ENCODE data around the gene ZNF555. TPM values are rescaled to one million over a fixed set of nuclear protein-coding genes. Genes with fewer than 3 reads are reported as not detected.

ZNF555 gene
- total and polyA plus RNA-seq, 2 of the 13 experiments (the other 11 are each of a cell fraction or from before 2014, with no cell fraction given): 5.0 to 8.0 TPM

DNA sequence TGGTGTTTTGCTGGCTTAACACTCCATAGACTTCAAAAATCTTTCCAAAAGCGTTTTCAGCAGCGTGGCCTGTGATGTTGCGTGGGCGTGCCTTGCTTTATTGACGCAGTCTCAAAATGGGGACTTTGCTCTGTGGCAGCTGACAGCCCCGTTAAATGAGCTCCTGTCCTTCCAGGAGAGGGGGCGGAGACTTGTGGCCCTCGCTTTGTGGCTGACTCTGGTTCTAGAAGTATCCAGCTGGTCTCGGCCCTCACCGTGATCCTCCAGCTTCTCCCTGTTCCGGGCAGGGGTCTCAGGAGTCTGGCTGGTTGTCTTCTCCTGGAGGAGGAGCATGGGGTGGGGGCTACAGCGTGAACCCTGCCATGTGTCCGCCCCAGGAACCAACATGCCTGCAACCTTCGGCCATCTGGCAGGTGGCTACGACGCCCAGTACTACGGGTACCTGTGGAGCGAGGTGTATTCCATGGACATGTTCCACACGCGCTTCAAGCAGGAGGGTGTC lies 30.0 kb upstream of the ZNF555 start (continued):
- TF ChIP-seq ZNF496 (CRISPR knock-in tag; IDR thresholded peaks at IDR 0.05; ENCODE audit: insufficient replicate concordance) (no peak), ZFAT (CRISPR knock-in tag; conservative IDR thresholded peaks at IDR 0.05) (no peak)

DNA sequence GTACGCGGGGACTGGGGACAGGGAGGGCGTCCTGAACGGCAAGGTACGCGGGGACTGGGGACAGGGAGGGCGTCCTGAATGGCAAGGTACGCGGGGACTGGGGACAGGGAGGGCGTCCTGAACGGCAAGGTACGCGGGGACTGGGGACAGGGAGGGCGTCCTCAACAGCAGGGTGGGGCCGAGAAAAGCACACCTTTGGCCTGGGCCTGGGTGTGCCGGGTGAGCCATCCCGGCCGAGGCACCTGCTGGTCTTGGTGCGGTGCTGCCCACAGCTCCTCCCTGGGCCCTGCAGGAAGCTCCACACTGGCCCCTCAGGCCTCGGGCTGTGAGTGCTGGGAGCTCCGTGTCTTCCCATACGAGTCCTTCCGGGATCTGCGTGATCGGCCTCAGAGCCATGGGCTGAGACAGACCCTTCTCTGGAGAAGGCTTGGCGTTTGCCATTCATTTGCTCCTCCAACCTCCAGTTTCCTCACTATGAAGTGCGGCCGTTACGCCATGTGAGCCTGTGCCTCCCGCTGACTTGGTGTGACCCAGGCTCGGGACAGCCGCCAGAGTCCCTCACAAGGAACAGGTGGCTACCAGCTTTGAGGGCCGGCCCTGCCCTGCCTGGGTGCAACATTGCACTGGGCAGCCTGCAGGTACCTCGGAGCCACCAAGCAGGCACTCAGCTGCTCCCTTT lies 29.4 kb upstream of the ZNF555 start:
- no TSS peak for BruUV-seq (replicated peaks)
- no peaks in the 10 kb centered on the region for H3K27me3 ChIP-seq (ENCODE audit: control insufficient read depth in 1 of 2, insufficient read depth in 2 of 2, low read length in 2 of 2)
- CTCF ChIA-PET (ENCODE audit: low intra/inter-chr PET ratio, low total read pairs): no interaction called here
- peaks cover 10 to 35% of the 10 kb centered on the region in 2 experiments; a peak in 4 of 5 replicates for H3K36me3 ChIP-seq (replicated peaks in 1 of 2; ENCODE audit: control insufficient read depth in 1 of 2, insufficient read depth in 2 of 2, low read length in 2 of 2)
- peaks cover 18% of the 10 kb centered on the region for H3K4me1 ChIP-seq (ENCODE audit: insufficient read depth, low read length)
- in situ Hi-C loops (cut with HindIII; ENCODE audit: extremely low pct_ligation_motif_present, low pct_unique_long_range_greater_than_20kb) (loop anchor here (10.0 kb wide), 1 partner anchor 63 kb away; no protein-coding TSS in a partner anchor), intact Hi-C loops (cut with micrococcal nuclease; ENCODE audit: unreplicated experiment) (no loop called here)
- H3K4me2 ChIP-seq (ENCODE audit: low read depth, low read length): 0 out of 2 replicates have a peak overlapping the region, but pooled peaks have one; percentile 30
- WGBS (ENCODE audit: low lambda C conversion rate): 95% methylated on average over 22 of the region's 34 CpGs
- no peak for ATAC-seq
- H3K9me3 ChIP-seq (ENCODE audit: low read length): no peaks in the 10 kb centered on the region
- peak overlapping the region; percentile 66 for H3K27ac ChIP-seq (ENCODE audit: extremely low read length, insufficient read depth, low read length)
- no peak overlapping the region; a peak in 1 of 6 replicates for H3K4me3 ChIP-seq (replicated peaks in 1 of 3; ENCODE audit: insufficient read depth in 1 of 3, low read depth in 2 of 3, low read length in 3 of 3)
- no peak for FAIRE-seq
- peak overlapping the region; percentile 44; the same call in 1 of the 2 replicates for H3K9ac ChIP-seq (ENCODE audit: insufficient read depth, low read depth, low read length)
- no peak overlapping the region for H2AFZ ChIP-seq (ENCODE audit: low read length)
- no peaks in the 10 kb centered on the region for H3K79me2 ChIP-seq (ENCODE audit: insufficient read depth, low read length)
- H4K20me1 ChIP-seq (ENCODE audit: insufficient read depth, low read length): no peaks in the 10 kb centered on the region
- POLR2A ChIA-PET: interaction anchor here (0.9 to 2.5 kb wide), 8 partner anchors 8 to 55 kb away, joined by 3 to 18 read pairs (median 6); partner anchors contain the start of genes SGTA, THOP1, ZNF554 and ZNF555
- DNase-seq (ENCODE audit: low spot score): no peak
- TF ChIP-seq ZNF329 (CRISPR knock-in tag; IDR thresholded peaks at IDR 0.05; ENCODE audit: low read depth) (0 out of 2 replicates have a peak, but pooled peaks have one; percentile 36), DNMT3B (CRISPR knock-in tag; conservative IDR thresholded peaks at IDR 0.05) (no peak), NONO (IDR thresholded peaks at IDR 0.05) (no peak), NONO (CRISPR knock-in tag; conservative IDR thresholded peaks at IDR 0.05) (0 out of 2 replicates have a peak, but pooled peaks have one; percentile 4), ZNF616 (CRISPR knock-in tag; IDR thresholded peaks at IDR 0.05; ENCODE audit: low read depth) (no peak), AGO2 (optimal IDR thresholded peaks at IDR 0.05; ENCODE audit: low read depth, low read length) (peak; percentile 38), DNMT1 (CRISPR knock-in tag; IDR thresholded peaks at IDR 0.05) (0 out of 2 replicates have a peak, but pooled peaks have one; percentile 68), PCBP1 (IDR thresholded peaks at IDR 0.05; ENCODE audit: borderline replicate concordance, low read depth, low read length) (0 out of 2 replicates have a peak, but pooled peaks have one; percentile 8), TOPORS (CRISPR knock-in tag; IDR thresholded peaks at IDR 0.05) (peak; percentile 9; the same call in 1 of the 2 replicates), TBX2 (CRISPR knock-in tag; IDR thresholded peaks at IDR 0.05; ENCODE audit: borderline replicate concordance) (no peak), STAG1 (CRISPR knock-in tag; IDR thresholded peaks at IDR 0.05) (no peak)
- TF ChIP-seq, protein P1, sequence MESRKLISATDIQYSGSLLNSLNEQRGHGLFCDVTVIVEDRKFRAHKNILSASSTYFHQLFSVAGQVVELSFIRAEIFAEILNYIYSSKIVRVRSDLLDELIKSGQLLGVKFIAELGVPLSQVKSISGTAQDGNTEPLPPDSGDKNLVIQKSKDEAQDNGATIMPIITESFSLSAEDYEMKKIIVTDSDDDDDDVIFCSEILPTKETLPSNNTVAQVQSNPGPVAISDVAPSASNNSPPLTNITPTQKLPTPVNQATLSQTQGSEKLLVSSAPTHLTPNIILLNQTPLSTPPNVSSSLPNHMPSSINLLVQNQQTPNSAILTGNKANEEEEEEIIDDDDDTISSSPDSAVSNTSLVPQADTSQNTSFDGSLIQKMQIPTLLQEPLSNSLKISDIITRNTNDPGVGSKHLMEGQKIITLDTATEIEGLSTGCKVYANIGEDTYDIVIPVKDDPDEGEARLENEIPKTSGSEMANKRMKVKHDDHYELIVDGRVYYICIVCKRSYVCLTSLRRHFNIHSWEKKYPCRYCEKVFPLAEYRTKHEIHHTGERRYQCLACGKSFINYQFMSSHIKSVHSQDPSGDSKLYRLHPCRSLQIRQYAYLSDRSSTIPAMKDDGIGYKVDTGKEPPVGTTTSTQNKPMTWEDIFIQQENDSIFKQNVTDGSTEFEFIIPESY (CRISPR knock-in tag; IDR thresholded peaks at IDR 0.05): peak; percentile 21; the same call in 1 of the 2 replicates
- TF ChIP-seq, protein P2, sequence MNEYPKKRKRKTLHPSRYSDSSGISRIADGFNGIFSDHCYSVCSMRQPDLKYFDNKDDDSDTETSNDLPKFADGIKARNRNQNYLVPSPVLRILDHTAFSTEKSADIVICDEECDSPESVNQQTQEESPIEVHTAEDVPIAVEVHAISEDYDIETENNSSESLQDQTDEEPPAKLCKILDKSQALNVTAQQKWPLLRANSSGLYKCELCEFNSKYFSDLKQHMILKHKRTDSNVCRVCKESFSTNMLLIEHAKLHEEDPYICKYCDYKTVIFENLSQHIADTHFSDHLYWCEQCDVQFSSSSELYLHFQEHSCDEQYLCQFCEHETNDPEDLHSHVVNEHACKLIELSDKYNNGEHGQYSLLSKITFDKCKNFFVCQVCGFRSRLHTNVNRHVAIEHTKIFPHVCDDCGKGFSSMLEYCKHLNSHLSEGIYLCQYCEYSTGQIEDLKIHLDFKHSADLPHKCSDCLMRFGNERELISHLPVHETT (CRISPR knock-in tag; conservative IDR thresholded peaks at IDR 0.05): no peak
